H1 (cell line): Measurements from ENCODE around the gene TMUB1. TPM values are rescaled to one million over a fixed set of nuclear protein-coding genes. Genes with fewer than 3 reads are reported as not detected.

Source experiments
- CTCF ChIA-PET: fragments of 300-600 bp; sonication (Branson Sonifier 250); formaldehyde crosslinking; loops from one replicate; lab custom pipeline; 2021; ENCODE audit not compliant: partially characterized antibody; lab: Charles Lee
- POLR2A ChIA-PET: fragments of 300-600 bp; sonication (Branson Sonifier 250); formaldehyde crosslinking; loops from one replicate; lab custom pipeline; 2021; ENCODE audit warnings: inconsistent platforms; ENCODE audit not compliant: partially characterized antibody; lab: Charles Lee
- DNase-seq, 2 experiments: peaks; one replicate each; pipeline versions ENCODE4 v3.0.0 to v3.0.0-alpha.2; 2010 to 2022; ENCODE audit warnings: low spot score in 2 of 2, low read depth in 1 of 2, mixed read lengths in 1 of 2
- FAIRE-seq: peaks from 2 replicates; lab custom pipeline; 2011; peaks lifted over from hg19 to GRCh38; lab: Jason Lieb, UNC
- H2AFZ ChIP-seq: 2 replicates; pipeline ENCODE4 v1.8.1; 2012; ENCODE audit warnings: low read length, inconsistent platforms
- H2AK5ac ChIP-seq: 2 replicates; pipeline ENCODE4 v1.6.1; 2013; ENCODE audit warnings: low read depth, low read length
- H2BK120ac ChIP-seq: replicated peaks from 2 replicates; pipeline ENCODE3; 2013; ENCODE audit warnings: low read depth, low read length, inconsistent platforms
- H2BK12ac ChIP-seq: 2 replicates; pipeline ENCODE4 v1.6.1; 2013; ENCODE audit warnings: low read depth, low read length
- H2BK15ac ChIP-seq: 2 replicates; pipeline ENCODE4 v1.6.1; 2013; ENCODE audit warnings: low read length
- H2BK20ac ChIP-seq: 2 replicates; pipeline ENCODE4 v1.6.1; 2013; ENCODE audit warnings: low read length
- H2BK5ac ChIP-seq: 2 replicates; pipeline ENCODE4 v1.6.1; 2013; ENCODE audit warnings: low read depth, low read length
- H3K14ac ChIP-seq: 2 replicates; pipeline ENCODE4 v1.6.1; 2013; ENCODE audit warnings: inconsistent platforms; ENCODE audit not compliant: insufficient read length
- H3K18ac ChIP-seq: 2 replicates; pipeline ENCODE4 v1.6.1; 2013; ENCODE audit warnings: low read length; ENCODE audit errors: extremely low read depth
- H3K23ac ChIP-seq: 2 replicates; pipeline ENCODE4 v1.6.1; 2013; ENCODE audit warnings: inconsistent platforms; ENCODE audit not compliant: insufficient read length
- H3K23me2 ChIP-seq: 2 replicates; pipeline ENCODE4 v1.6.1; 2013; ENCODE audit warnings: low read depth, low read length
- H3K27ac ChIP-seq: 2 replicates; pipeline ENCODE4 v1.6.1; 2011; ENCODE audit warnings: low read depth, low read length, inconsistent platforms
- H3K27me3 ChIP-seq, 4 experiments: replicated peaks in 1 of 4; 1 replicate in 1 of 4; 2 replicates in 3 of 4; pipeline versions ENCODE4 v1.6.1 to v1.8.1; 2011 to 2013; ENCODE audit warnings: low read length in 3 of 4, mild to moderate bottlenecking in 3 of 4, inconsistent platforms in 2 of 4, mixed read lengths in 2 of 4, moderate library complexity in 1 of 4; ENCODE audit not compliant: control insufficient read depth in 3 of 4, insufficient read depth in 3 of 4; ENCODE audit errors: extremely low read depth in 1 of 4
- H3K36me3 ChIP-seq, 4 experiments: 2 replicates each; pipeline versions ENCODE4 v1.6.1 to v1.8.1; 2011 to 2013; ENCODE audit warnings: mild to moderate bottlenecking in 4 of 4, low read length in 3 of 4, moderate library complexity in 2 of 4, control low read depth in 1 of 4, inconsistent platforms in 1 of 4; ENCODE audit not compliant: insufficient read depth in 4 of 4, control insufficient read depth in 2 of 4
- H3K4ac ChIP-seq: replicated peaks from 2 replicates; pipeline ENCODE3; 2013; ENCODE audit warnings: low read length, low read depth, mixed read lengths, inconsistent platforms; ENCODE audit not compliant: insufficient read length
- H3K4me1 ChIP-seq, 4 experiments: replicated peaks in 1 of 4; 1 replicate in 1 of 4; 2 replicates in 3 of 4; pipeline versions ENCODE4 v1.6.1 to v1.8.1; 2011 to 2013; ENCODE audit warnings: low read length in 3 of 4, inconsistent platforms in 2 of 4, mixed read lengths in 1 of 4; ENCODE audit not compliant: insufficient read depth in 4 of 4, control insufficient read depth in 3 of 4
- H3K4me2 ChIP-seq, 2 experiments: 2 replicates each; pipeline versions ENCODE4 v1.6.1 to v1.8.1; 2011 to 2013; ENCODE audit warnings: low read depth in 2 of 2, low read length in 2 of 2, control low read depth in 1 of 2, inconsistent platforms in 1 of 2, mild to moderate bottlenecking in 1 of 2; ENCODE audit not compliant: insufficient read depth in 1 of 2
- H3K4me3 ChIP-seq, 4 experiments: fragments of 200-600, 300-600 bp in 1 of 4; sonication (generic), shearing (Covaris generic), sonication (Bioruptor Twin) in 1 of 4; 2 replicates each; pipeline versions ENCODE4 v1.5.1 to v1.8.1; 2011 to 2016; ENCODE audit warnings: low read length in 4 of 4, low read depth in 3 of 4, control low read depth in 2 of 4, inconsistent platforms in 2 of 4, mild to moderate bottlenecking in 2 of 4, mixed read lengths in 1 of 4, moderate library complexity in 1 of 4; ENCODE audit not compliant: insufficient read depth in 2 of 4; ENCODE audit errors: extremely low read depth in 1 of 4
- H3K56ac ChIP-seq: replicated peaks from 2 replicates; pipeline ENCODE3; 2013; ENCODE audit warnings: low read depth, mild to moderate bottlenecking, mixed read lengths, low read length, inconsistent platforms; ENCODE audit not compliant: insufficient read length
- H3K79me1 ChIP-seq: 2 replicates; pipeline ENCODE4 v1.6.1; 2013; ENCODE audit warnings: low read depth, low read length, control low read depth
- H3K79me2 ChIP-seq, 2 experiments: 2 replicates each; pipeline versions ENCODE4 v1.6.1 to v1.8.1; 2012 to 2013; ENCODE audit warnings: low read length in 2 of 2, mild to moderate bottlenecking in 2 of 2, inconsistent platforms in 1 of 2; ENCODE audit not compliant: insufficient read depth in 2 of 2, control insufficient read depth in 1 of 2
- H3K9ac ChIP-seq, 4 experiments: replicated peaks in 1 of 4; 1 replicate in 1 of 4; 2 replicates in 3 of 4; pipeline versions ENCODE4 v1.6.1 to v1.8.1; 2011 to 2013; ENCODE audit warnings: low read depth in 3 of 4, low read length in 3 of 4, control low read depth in 2 of 4, mild to moderate bottlenecking in 2 of 4, moderate library complexity in 2 of 4, inconsistent platforms in 1 of 4; ENCODE audit errors: extremely low read depth in 1 of 4
- H3K9me3 ChIP-seq, 2 experiments: 2 replicates each; pipeline versions ENCODE4 v1.6.1 to v1.8.1; 2012 to 2013; ENCODE audit warnings: mild to moderate bottlenecking in 2 of 2, moderate library complexity in 2 of 2, control low read depth in 1 of 2, inconsistent platforms in 1 of 2, low read depth in 1 of 2, low read length in 1 of 2, mixed read lengths in 1 of 2; ENCODE audit not compliant: insufficient read depth in 2 of 2
- H4K20me1 ChIP-seq, 2 experiments: replicated peaks in 1 of 2; 2 replicates each; pipeline versions ENCODE3 to v1.8.1; 2011 to 2013; ENCODE audit warnings: inconsistent platforms in 2 of 2, low read length in 2 of 2, mild to moderate bottlenecking in 1 of 2; ENCODE audit not compliant: insufficient read depth in 2 of 2, control insufficient read depth in 1 of 2
- H4K5ac ChIP-seq: 2 replicates; pipeline ENCODE4 v1.6.1; 2013; ENCODE audit warnings: low read length, low read depth, mixed read lengths, inconsistent platforms; ENCODE audit not compliant: insufficient read length
- H4K8ac ChIP-seq: 2 replicates; pipeline ENCODE4 v1.8.0; 2013; ENCODE audit warnings: mild to moderate bottlenecking, moderate library complexity, low read length, inconsistent platforms; ENCODE audit not compliant: insufficient read depth; ENCODE audit errors: extremely low read depth
- H4K91ac ChIP-seq: replicated peaks from 2 replicates; pipeline ENCODE3; 2013; ENCODE audit warnings: low read length, mixed read lengths, inconsistent platforms; ENCODE audit not compliant: insufficient read length
- ASH2L ChIP-seq: fragments of 200-600, 300-600 bp; sonication (generic); IDR thresholded peaks from one replicate; pipeline ENCODE4 v1.7.1; 2017; ENCODE audit warnings: low read length
- GABPA ChIP-seq: IDR thresholded peaks from 2 replicates; pipeline ENCODE4 v1.6.1; 2011; ENCODE audit warnings: mild to moderate bottlenecking, low read length, moderate library complexity, borderline replicate concordance; ENCODE audit not compliant: insufficient read depth
- JUND ChIP-seq: IDR thresholded peaks from 2 replicates; pipeline ENCODE4 v1.6.1; 2011; ENCODE audit warnings: mild to moderate bottlenecking, improper control_type of control experiment, low read length
- SP1 ChIP-seq: IDR thresholded peaks from 2 replicates; pipeline ENCODE4 v1.6.1; 2011; ENCODE audit warnings: low read depth, low read length
- TAF1 ChIP-seq: IDR thresholded peaks from 2 replicates; pipeline ENCODE4 v1.6.1; 2011; ENCODE audit warnings: mild to moderate bottlenecking, low read depth, low read length
- TAF7 ChIP-seq: optimal IDR thresholded peaks from 2 replicates; pipeline ENCODE3; 2011; ENCODE audit warnings: low read depth, mild to moderate bottlenecking, inconsistent platforms, low read length, moderate library complexity, borderline replicate concordance
- WGBS, 2 experiments: shearing (Covaris generic) in 1 of 2; methylation state at CpG; one replicate each; pipeline versions ENCODE4 v1.1.6 to v1.1.7; 2013 to 2015; ENCODE audit warnings: low lambda C conversion rate in 2 of 2, mixed read lengths in 2 of 2, inconsistent platforms in 1 of 2, low coverage in 1 of 2, missing lambda C conversion rate in 1 of 2; ENCODE audit not compliant: insufficient replicate concordance in 2 of 2, insufficient coverage in 1 of 2, insufficient read length in 1 of 2; ENCODE audit errors: extremely low coverage in 1 of 2, missing lambda C conversion rate in 1 of 2; 5-methylcytosine and 5-hydroxymethylcytosine counted together
- polyA plus RNA-seq, 7 experiments: library from polyadenylated mRNA; depleted of rRNA in 3 of 7; stranded (reverse) in 5 of 7; unstranded in 2 of 7; fragments of >200 nt in 5 of 7; fragments of 200-250 nt in 2 of 7; gene quantifications; 1 replicate in 5 of 7; 2 replicates in 1 of 7; 4 replicates in 1 of 7; pipeline versions ENCODE4 v1.2.1 to v1.2.3, GENCODE V29; 2011 to 2013; ENCODE audit warnings: missing spikeins in 2 of 7, mixed read lengths in 2 of 7
- total RNA-seq: library from RNA; stranded (reverse); fragmentation: NEBNext Ultra II Directional; extraction: Animal tissue kit (Norgen Biotek cat#: 25700); gene quantifications from 2 replicates; pipeline ENCODE4 v1.2.1, GENCODE V29; 2021

The TMUB1 gene
- total and polyA plus RNA-seq, 2 of the 8 experiments (the other 6 are each of a cell fraction or from before 2014, with no cell fraction given): 41.4 to 56.2 TPM

DNA sequence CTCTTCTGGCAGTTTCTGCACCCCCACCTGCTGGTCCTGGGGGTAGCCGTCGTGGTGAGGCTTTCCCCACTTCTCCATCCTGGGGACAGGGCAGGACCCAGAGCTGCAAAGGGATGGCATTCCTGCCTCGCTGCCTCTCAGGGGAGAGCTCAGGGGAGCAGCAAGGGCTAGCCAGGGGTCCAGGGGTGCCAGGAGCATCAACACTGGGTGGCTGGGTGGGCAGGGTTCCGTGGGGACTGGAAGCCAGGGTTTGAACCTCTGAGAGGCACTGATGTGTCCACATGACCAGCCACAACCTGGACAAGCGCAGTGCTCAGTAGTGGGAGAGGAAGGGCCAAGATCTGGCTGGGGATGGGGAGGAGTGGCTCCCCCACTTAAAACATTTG, 49.4 kb downstream of the TMUB1 start:
- H3K9ac ChIP-seq: no peak overlapping the region
- no peak overlapping the region for H3K27ac ChIP-seq
- WGBS, 2 experiments: 85% methylated on average over 5 of the region's 5 CpGs; no CpG with 5 or more reads in 1 of the 2 experiments
- H4K20me1 ChIP-seq: peaks cover 0 to 4% of the 10 kb centered on the region in 2 experiments
- H2BK20ac ChIP-seq: no peak overlapping the region
- FAIRE-seq (no peak), DNase-seq (no peak)
- no peak overlapping the region for H3K14ac ChIP-seq
- no peaks in the 10 kb centered on the region for H3K9me3 ChIP-seq
- no peaks in the 10 kb centered on the region for H3K4me1 ChIP-seq
- no peaks in the 10 kb centered on the region for H3K27me3 ChIP-seq
- no peak overlapping the region for H2BK5ac ChIP-seq
- H4K5ac ChIP-seq: no peak overlapping the region
- no peaks in the 10 kb centered on the region; the same call in 1 of the 2 replicates for H3K79me1 ChIP-seq
- ChIA-PET CTCF (interaction anchor here (0.6 to 5.4 kb wide), 15 partner anchors 8 to 539 kb away, joined by 3 to 35 read pairs (median 4); partner anchors contain the start of genes ASIC3 and CDK5), POLR2A (interaction anchor here (1.3 kb wide), 1 partner anchor 14 kb away, joined by 4 read pairs; the partner anchor contains the start of gene ASIC3)
- peak overlapping the region; percentile 68; the same call in 1 of the 2 replicates for H4K8ac ChIP-seq
- no peak overlapping the region for H3K56ac ChIP-seq
- H4K91ac ChIP-seq: no peak overlapping the region
- H3K23ac ChIP-seq: no peak overlapping the region
- H3K18ac ChIP-seq: no peak overlapping the region
- H2BK120ac ChIP-seq: no peak overlapping the region
- H3K4me3 ChIP-seq: no peak overlapping the region
- H3K23me2 ChIP-seq: no peaks in the 10 kb centered on the region
- TF ChIP-seq GABPA (no peak), ASH2L (no peak), TAF7 (no peak), SP1 (no peak), JUND (no peak), TAF1 (no peak)
- no peak overlapping the region for H2BK12ac ChIP-seq
- peaks cover 0 to 2% (median 0%) of the 10 kb centered on the region in 4 experiments; a peak in 2 of 8 replicates for H3K36me3 ChIP-seq
- no peak overlapping the region for H2BK15ac ChIP-seq
- no peak overlapping the region for H3K4ac ChIP-seq
- no peaks in the 10 kb centered on the region for H3K79me2 ChIP-seq
- no peak overlapping the region for H2AK5ac ChIP-seq
- no peak overlapping the region for H2AFZ ChIP-seq
- no peak overlapping the region for H3K4me2 ChIP-seq
